DOHH2 (cell line): ENCODE measurements around the gene FSTL4.

ENCODE experiments used
- H3F3A ChIP-seq: fragments of 200-600 bp; sonication (generic), shearing (Covaris generic); 2 replicates; pipeline ENCODE4 v1.6.0; 2016; ENCODE audit warnings: antibody characterized with exemption, mild to moderate bottlenecking; ENCODE audit not compliant: control insufficient read depth, insufficient read depth
- H3K27ac ChIP-seq: fragments of 200-600 bp; sonication (generic); 2 replicates; pipeline ENCODE4 v1.5.1; 2014; ENCODE audit warnings: low read depth, mild to moderate bottlenecking, low read length, moderate library complexity
- H3K27me3 ChIP-seq: fragments of 200-600 bp; sonication (generic); 2 replicates; pipeline ENCODE4 v1.6.1; 2014; ENCODE audit warnings: mild to moderate bottlenecking, low read length, mixed read lengths; ENCODE audit not compliant: control insufficient read depth
- H3K36me3 ChIP-seq: fragments of 200-600 bp; sonication (generic); 2 replicates; pipeline ENCODE4 v1.6.1; 2014; ENCODE audit warnings: mild to moderate bottlenecking, low read length, moderate library complexity, mixed read lengths; ENCODE audit not compliant: control insufficient read depth
- H3K4me1 ChIP-seq: fragments of 200-600 bp; sonication (generic); 2 replicates; pipeline ENCODE4 v1.6.1; 2014; ENCODE audit warnings: mild to moderate bottlenecking, low read length, mixed read lengths; ENCODE audit not compliant: control insufficient read depth
- H3K4me2 ChIP-seq: fragments of 200-600 bp; sonication (generic); 2 replicates; pipeline ENCODE4 v1.6.0; 2014; ENCODE audit warnings: mild to moderate bottlenecking, low read length, moderate library complexity
- H3K4me3 ChIP-seq: fragments of 200-600 bp; sonication (generic); 2 replicates; pipeline ENCODE4 v1.5.1; 2014; ENCODE audit warnings: mild to moderate bottlenecking, low read length, mixed read lengths
- H3K79me2 ChIP-seq: fragments of 200-600 bp; sonication (generic); 2 replicates; pipeline ENCODE4 v1.6.1; 2014; ENCODE audit warnings: mild to moderate bottlenecking, low read length, mixed read lengths; ENCODE audit not compliant: control insufficient read depth
- H3K9me2 ChIP-seq: fragments of 200-600 bp; sonication (generic); replicated peaks from 2 replicates; pipeline ENCODE4 v1.6.1; 2014; ENCODE audit warnings: mild to moderate bottlenecking, low read length, mixed read lengths; ENCODE audit not compliant: control insufficient read depth
- H3K9me3 ChIP-seq: fragments of 200-600 bp; sonication (generic); 2 replicates; pipeline ENCODE4 v1.6.1; 2014; ENCODE audit warnings: antibody characterized with exemption, low read length, mixed read lengths; ENCODE audit not compliant: control insufficient read depth, insufficient read depth
- H4K20me1 ChIP-seq: fragments of 200-600 bp; sonication (generic); 2 replicates; pipeline ENCODE4 v1.6.0; 2014; ENCODE audit warnings: low read depth, mild to moderate bottlenecking, antibody characterized with exemption, low read length, moderate library complexity; ENCODE audit not compliant: control insufficient read depth, insufficient read depth
- CTCF ChIP-seq: fragments of 200-600 bp; sonication (generic); IDR thresholded peaks from one replicate; pipeline ENCODE4 v1.5.1; 2014; ENCODE audit warnings: antibody characterized with exemption, mild to moderate bottlenecking, low read depth, low read length; ENCODE audit not compliant: poor library complexity, severe bottlenecking
- EZH2phosphoT487 ChIP-seq: fragments of 200-600 bp; sonication (generic); IDR thresholded peaks from 2 replicates; pipeline ENCODE4 v1.6.1; 2017; ENCODE audit warnings: borderline replicate concordance, mild to moderate bottlenecking, antibody characterized with exemption, low read length, moderate library complexity, mixed read lengths

Gene FSTL4

GRCh38 chr5:133328800-133329199 lies 283.5 kb downstream of the FSTL4 start:
- Histone ChIP-seq H4K20me1 (0 out of 2 replicates have a peak, but pooled peaks cover 2% of the 10 kb centered on the region), H3F3A (no peaks in the 10 kb centered on the region), H3K4me1 (no peaks in the 10 kb centered on the region), H3K9me3 (no peaks in the 10 kb centered on the region), H3K27me3 (peaks cover 10% of the 10 kb centered on the region; the same call in 1 of the 2 replicates), H3K4me2 (no peak overlapping the region), H3K27ac (no peak overlapping the region), H3K36me3 (no peaks in the 10 kb centered on the region), H3K79me2 (no peaks in the 10 kb centered on the region), H3K4me3 (no peak overlapping the region), H3K9me2 (no peaks in the 10 kb centered on the region)
- TF ChIP-seq CTCF (no peak), EZH2phosphoT487 (no peak)

GRCh38 chr5:133327946-133328401 lies 284.4 kb downstream of the FSTL4 start:
- no peak overlapping the region for H3K4me2 ChIP-seq
- no peak overlapping the region for H3K27ac ChIP-seq
- H3F3A ChIP-seq, result no peaks in the 10 kb centered on the region
- H3K9me3 ChIP-seq, result no peaks in the 10 kb centered on the region
- H3K9me2 ChIP-seq, result no peaks in the 10 kb centered on the region
- H3K4me1 ChIP-seq, result no peaks in the 10 kb centered on the region
- no peak overlapping the region for H3K4me3 ChIP-seq
- H4K20me1 ChIP-seq, result 0 out of 2 replicates have a peak, but pooled peaks cover 2% of the 10 kb centered on the region
- no peaks in the 10 kb centered on the region for H3K36me3 ChIP-seq
- no peaks in the 10 kb centered on the region for H3K79me2 ChIP-seq
- TF ChIP-seq EZH2phosphoT487 (no peak), CTCF (no peak)
- peaks cover 11% of the 10 kb centered on the region; the same call in 1 of the 2 replicates for H3K27me3 ChIP-seq

DNA sequence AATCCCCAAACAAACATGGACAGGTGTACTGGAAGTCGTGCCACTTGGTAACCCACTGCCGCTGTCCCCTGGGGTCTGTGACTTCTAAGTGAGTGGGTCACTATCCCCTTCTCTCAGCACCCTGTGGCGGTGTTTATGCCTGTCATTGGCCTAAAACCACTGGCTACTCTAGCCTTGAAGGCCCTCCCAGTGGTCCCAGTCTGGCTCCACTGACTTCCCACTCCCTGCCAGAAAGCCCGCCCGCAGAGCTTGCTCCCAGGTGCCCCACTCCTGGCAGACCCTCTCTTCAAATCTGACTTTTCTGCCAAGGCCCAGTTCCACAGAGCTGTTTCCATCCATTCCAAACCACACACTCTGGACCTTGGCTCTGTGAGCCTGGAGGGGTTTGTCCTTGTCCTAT lies 286.0 kb downstream of the FSTL4 start:
- Histone ChIP-seq H3F3A (no peaks in the 10 kb centered on the region), H3K4me1 (no peaks in the 10 kb centered on the region), H3K27ac (no peak overlapping the region), H3K9me2 (no peaks in the 10 kb centered on the region), H3K79me2 (no peaks in the 10 kb centered on the region), H3K4me2 (no peak overlapping the region), H3K27me3 (peaks cover 11% of the 10 kb centered on the region; the same call in 1 of the 2 replicates), H4K20me1 (0 out of 2 replicates have a peak, but pooled peaks cover 2% of the 10 kb centered on the region), H3K4me3 (no peak overlapping the region), H3K36me3 (no peaks in the 10 kb centered on the region), H3K9me3 (no peaks in the 10 kb centered on the region)
- TF ChIP-seq CTCF (no peak), EZH2phosphoT487 (no peak)

DNA sequence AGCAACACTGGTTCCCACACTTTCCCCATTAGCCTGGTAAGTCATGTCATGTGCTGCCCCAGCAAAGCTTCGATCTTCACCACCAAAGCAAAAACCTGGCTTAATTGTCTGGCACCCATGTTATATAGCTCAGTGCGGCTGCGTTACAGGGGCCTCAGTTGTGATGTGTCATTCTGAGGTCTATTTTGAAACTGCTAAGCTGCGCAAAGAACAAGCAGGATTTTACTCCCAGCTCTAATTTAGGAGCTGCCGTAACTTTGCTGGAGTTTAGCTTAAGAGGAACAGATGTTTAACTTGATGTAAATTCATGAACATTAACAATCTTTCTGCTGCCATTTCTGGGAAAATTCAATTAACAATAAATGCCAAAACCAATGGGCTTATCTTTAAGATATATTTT lies 286.5 kb downstream of the FSTL4 start:
- H4K20me1 ChIP-seq, result 0 out of 2 replicates have a peak, but pooled peaks cover 2% of the 10 kb centered on the region
- no peak overlapping the region for H3K4me3 ChIP-seq
- H3F3A ChIP-seq, result no peaks in the 10 kb centered on the region
- H3K36me3 ChIP-seq, result no peaks in the 10 kb centered on the region
- no peak overlapping the region for H3K27ac ChIP-seq
- H3K4me1 ChIP-seq, result no peaks in the 10 kb centered on the region
- H3K9me3 ChIP-seq, result no peaks in the 10 kb centered on the region
- H3K4me2 ChIP-seq, result no peak overlapping the region
- no peaks in the 10 kb centered on the region for H3K79me2 ChIP-seq
- TF ChIP-seq EZH2phosphoT487 (no peak), CTCF (no peak)
- H3K27me3 ChIP-seq, result peaks cover 11% of the 10 kb centered on the region; the same call in 1 of the 2 replicates
- no peaks in the 10 kb centered on the region for H3K9me2 ChIP-seq
